Trophoblast cell (in vitro differentiated cells and primary cell): Measurements from ENCODE around the gene SPON1.

ENCODE experiments used
- DNase-seq, 2 donors: peaks; one replicate each; pipeline ENCODE4 v3.0.0-alpha.2; 2016
- H2AFZ ChIP-seq: 2 replicates; pipeline ENCODE4 v1.6.1; 2013; ENCODE audit warnings: low read length, moderate library complexity, mild to moderate bottlenecking; ENCODE audit not compliant: insufficient read depth, poor library complexity
- H2AK5ac ChIP-seq: 2 replicates; pipeline ENCODE4 v1.6.1; 2013; ENCODE audit warnings: mild to moderate bottlenecking, low read length
- H2BK120ac ChIP-seq: 2 replicates; pipeline ENCODE4 v1.6.1; 2013; ENCODE audit warnings: low read length, mild to moderate bottlenecking, moderate library complexity; ENCODE audit not compliant: insufficient read depth, poor library complexity
- H2BK12ac ChIP-seq: 2 replicates; pipeline ENCODE4 v1.6.1; 2013; ENCODE audit warnings: mild to moderate bottlenecking, low read length, moderate library complexity
- H2BK5ac ChIP-seq: 2 replicates; pipeline ENCODE4 v1.6.1; 2013; ENCODE audit warnings: low read length, low read depth, moderate library complexity, mild to moderate bottlenecking; ENCODE audit not compliant: poor library complexity
- H3K14ac ChIP-seq: 2 replicates; pipeline ENCODE4 v1.6.1; 2013; ENCODE audit warnings: mild to moderate bottlenecking, low read length
- H3K18ac ChIP-seq: 2 replicates; pipeline ENCODE4 v1.6.1; 2013; ENCODE audit warnings: mild to moderate bottlenecking, low read length
- H3K23ac ChIP-seq: 2 replicates; pipeline ENCODE4 v1.6.1; 2013; ENCODE audit warnings: low read length
- H3K27ac ChIP-seq: 2 replicates; pipeline ENCODE4 v1.5.1; 2013; ENCODE audit warnings: low read depth, mild to moderate bottlenecking, inconsistent platforms, low read length, moderate library complexity
- H3K27me3 ChIP-seq: 2 replicates; pipeline ENCODE4 v1.6.1; 2013; ENCODE audit warnings: inconsistent platforms, mild to moderate bottlenecking, low read length, moderate library complexity; ENCODE audit not compliant: insufficient read depth
- H3K36me3 ChIP-seq, 2 experiments: 1 replicate in 1 of 2; 2 replicates in 1 of 2; pipeline ENCODE4 v1.6.1; 2013; ENCODE audit warnings: low read length in 2 of 2, mild to moderate bottlenecking in 2 of 2, moderate library complexity in 1 of 2; ENCODE audit not compliant: insufficient read depth in 2 of 2, control insufficient read depth in 1 of 2
- H3K4ac ChIP-seq: 2 replicates; pipeline ENCODE4 v1.6.1; 2013; ENCODE audit warnings: low read depth, mild to moderate bottlenecking, low read length, moderate library complexity
- H3K4me1 ChIP-seq, 2 experiments: 1 replicate in 1 of 2; 2 replicates in 1 of 2; pipeline ENCODE4 v1.6.1; 2013; ENCODE audit warnings: low read length in 2 of 2, mild to moderate bottlenecking in 2 of 2, moderate library complexity in 1 of 2; ENCODE audit not compliant: insufficient read depth in 2 of 2, control insufficient read depth in 1 of 2
- H3K4me2 ChIP-seq: 2 replicates; pipeline ENCODE4 v1.6.1; 2013; ENCODE audit warnings: inconsistent platforms, mild to moderate bottlenecking, low read length, moderate library complexity
- H3K4me3 ChIP-seq: 2 replicates; pipeline ENCODE4 v1.5.1; 2013; ENCODE audit warnings: mild to moderate bottlenecking, low read depth, low read length, inconsistent platforms
- H3K79me1 ChIP-seq: one replicate; pipeline ENCODE4 v1.6.1; 2013; ENCODE audit warnings: low read length
- H3K79me2 ChIP-seq: 2 replicates; pipeline ENCODE4 v1.6.1; 2013; ENCODE audit warnings: low read length, mild to moderate bottlenecking; ENCODE audit not compliant: control insufficient read depth, insufficient read depth, poor library complexity
- H3K9ac ChIP-seq: 2 replicates; pipeline ENCODE4 v1.6.1; 2013; ENCODE audit warnings: mild to moderate bottlenecking, low read length
- H3K9me3 ChIP-seq: 2 replicates; pipeline ENCODE4 v1.6.1; 2013; ENCODE audit warnings: low read depth, mild to moderate bottlenecking, control low read depth, inconsistent platforms, low read length; ENCODE audit not compliant: insufficient read depth
- H4K12ac ChIP-seq: 2 replicates; pipeline ENCODE4 v1.6.1; 2013; ENCODE audit warnings: low read depth, mild to moderate bottlenecking, low read length, moderate library complexity
- H4K8ac ChIP-seq: 2 replicates; pipeline ENCODE4 v1.6.1; 2013; ENCODE audit warnings: low read depth, mild to moderate bottlenecking, low read length, moderate library complexity
- H4K91ac ChIP-seq: one replicate; pipeline ENCODE4 v1.6.1; 2013; ENCODE audit warnings: low read depth, mild to moderate bottlenecking, low read length, moderate library complexity
- WGBS: extraction: QIAGEN DNeasy Blood & Tissue Kit; methylation state at CpG from one replicate; pipeline ENCODE4 v1.1.7; 2013; ENCODE audit warnings: missing lambda C conversion rate; ENCODE audit not compliant: insufficient read length, insufficient coverage; ENCODE audit errors: extremely low coverage; 5-methylcytosine and 5-hydroxymethylcytosine counted together

The SPON1 gene

DNA sequence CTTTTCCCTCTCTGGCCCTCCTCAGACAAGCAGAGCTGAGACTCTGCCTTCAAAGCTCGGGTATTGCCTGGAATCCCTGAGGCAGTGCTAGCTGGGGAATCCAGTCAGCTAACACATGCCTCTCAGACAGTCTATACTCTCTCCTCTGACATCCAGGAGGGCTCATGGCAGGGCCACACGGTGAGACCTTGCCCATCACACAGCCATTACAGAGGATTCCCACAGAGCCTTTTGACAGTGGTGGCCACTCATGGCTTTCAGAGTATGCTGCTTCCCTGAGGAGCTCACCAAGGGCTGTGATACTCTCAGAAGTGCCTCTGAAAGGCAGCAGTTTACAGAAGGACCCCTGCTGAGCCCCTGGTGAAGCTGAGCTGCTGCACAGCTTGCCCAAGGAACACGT lies 231.1 kb downstream of the SPON1 start:
- no CpG with 5 or more reads among the region's 3 CpGs for WGBS

GRCh38 chr11:14202251-14203196 lies 240.0 kb downstream of the SPON1 start:
- no peak overlapping the region for H4K91ac ChIP-seq
- no peak overlapping the region for H3K27ac ChIP-seq
- no peak overlapping the region for H3K9ac ChIP-seq
- no peaks in the 10 kb centered on the region for H3K9me3 ChIP-seq
- H3K4me2 ChIP-seq, result no peak overlapping the region
- no peaks in the 10 kb centered on the region for H3K79me2 ChIP-seq
- H4K12ac ChIP-seq, result no peak overlapping the region
- H3K18ac ChIP-seq, result no peak overlapping the region
- H2AK5ac ChIP-seq, result no peak overlapping the region
- WGBS, result no CpG with 5 or more reads among the region's 15 CpGs
- H2BK12ac ChIP-seq, result no peak overlapping the region
- H2BK5ac ChIP-seq, result no peak overlapping the region
- H2AFZ ChIP-seq, result no peak overlapping the region
- no peak overlapping the region for H4K8ac ChIP-seq
- no peak overlapping the region for H3K4me3 ChIP-seq
- no peak overlapping the region for H3K23ac ChIP-seq
- no peaks in the 10 kb centered on the region for H3K27me3 ChIP-seq
- no peak overlapping the region for H2BK120ac ChIP-seq
- H3K36me3 ChIP-seq, result no peaks in the 10 kb centered on the region
- H3K4me1 ChIP-seq, result no peaks in the 10 kb centered on the region
- H3K14ac ChIP-seq, result no peak overlapping the region
- no peaks in the 10 kb centered on the region for H3K79me1 ChIP-seq
- no peak for DNase-seq
- no peak overlapping the region for H3K4ac ChIP-seq

More for the DNA sequence above, 231.1 kb downstream of the SPON1 start:
- Histone ChIP-seq H2AK5ac (no peak overlapping the region), H3K79me2 (no peaks in the 10 kb centered on the region), H3K4me1 (no peaks in the 10 kb centered on the region), H4K12ac (no peak overlapping the region), H4K91ac (no peak overlapping the region), H3K18ac (no peak overlapping the region), H3K4me2 (no peak overlapping the region), H2BK12ac (no peak overlapping the region), H3K9me3 (no peaks in the 10 kb centered on the region), H3K4ac (no peak overlapping the region), H3K27me3 (no peaks in the 10 kb centered on the region), H3K9ac (no peak overlapping the region), H2AFZ (no peak overlapping the region), H3K14ac (no peak overlapping the region), H2BK120ac (no peak overlapping the region), H4K8ac (no peak overlapping the region), H3K27ac (no peak overlapping the region), H3K23ac (no peak overlapping the region), H3K79me1 (no peaks in the 10 kb centered on the region), H2BK5ac (no peak overlapping the region), H3K4me3 (no peak overlapping the region), H3K36me3 (no peaks in the 10 kb centered on the region)
- no peak for DNase-seq

- Histone ChIP-seq H3K14ac (no peak overlapping the region), H2AFZ (no peak overlapping the region), H3K27me3 (no peaks in the 10 kb centered on the region), H3K4me2 (no peak overlapping the region), H2BK5ac (no peak overlapping the region), H4K8ac (no peak overlapping the region), H3K79me1 (no peaks in the 10 kb centered on the region), H3K27ac (no peak overlapping the region), H2BK120ac (no peak overlapping the region), H3K23ac (no peak overlapping the region), H3K4me1 (no peaks in the 10 kb centered on the region), H2BK12ac (no peak overlapping the region), H3K18ac (no peak overlapping the region), H3K36me3 (no peaks in the 10 kb centered on the region), H4K12ac (no peak overlapping the region), H4K91ac (no peak overlapping the region), H3K4me3 (no peak overlapping the region), H3K79me2 (no peaks in the 10 kb centered on the region), H3K9ac (no peak overlapping the region), H3K9me3 (no peaks in the 10 kb centered on the region), H2AK5ac (no peak overlapping the region), H3K4ac (no peak overlapping the region)
- no CpG with 5 or more reads among the region's 4 CpGs for WGBS
- no peak for DNase-seq
These were observed 240.8 kb downstream of the SPON1 start for GRCh38 chr11:14203321-14203720.

DNA sequence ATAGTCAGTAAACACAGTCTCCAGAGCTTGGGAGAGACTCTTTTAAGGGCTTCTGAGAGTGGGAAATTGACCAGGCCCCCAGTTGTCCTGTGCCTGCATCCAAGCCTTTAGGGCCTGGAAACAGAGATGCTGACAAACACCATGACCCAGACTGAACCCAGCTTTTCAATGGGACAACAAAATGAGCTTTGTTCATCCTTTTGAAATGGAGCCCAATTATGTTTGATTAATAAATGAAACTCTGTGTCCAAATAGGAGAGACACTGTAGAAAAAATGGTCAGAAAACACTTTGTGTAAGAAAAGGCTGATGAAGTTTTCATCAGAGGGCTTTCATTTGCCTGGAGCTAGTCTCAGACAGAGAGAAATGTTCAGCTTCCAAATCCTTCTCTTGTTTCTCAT lies 250.5 kb downstream of the SPON1 start:
- Histone ChIP-seq H4K8ac (no peak overlapping the region), H3K79me2 (no peaks in the 10 kb centered on the region), H3K4ac (no peak overlapping the region), H3K4me2 (no peak overlapping the region), H2BK120ac (no peak overlapping the region), H2AK5ac (no peak overlapping the region), H3K27ac (no peak overlapping the region), H3K27me3 (no peaks in the 10 kb centered on the region), H3K36me3 (no peaks in the 10 kb centered on the region), H2AFZ (no peak overlapping the region), H3K14ac (no peak overlapping the region), H3K9me3 (no peaks in the 10 kb centered on the region), H2BK12ac (no peak overlapping the region), H3K79me1 (no peaks in the 10 kb centered on the region), H2BK5ac (no peak overlapping the region), H3K4me1 (no peaks in the 10 kb centered on the region), H3K4me3 (no peak overlapping the region), H4K12ac (no peak overlapping the region), H3K23ac (no peak overlapping the region), H3K18ac (no peak overlapping the region), H3K9ac (no peak overlapping the region), H4K91ac (no peak overlapping the region)
- DNase-seq, result no peak
